Measurements from ENCODE around the gene RBM20.
"Not testable (repeated sequence)": the region's sequence is repeated elsewhere in the genome, so short reads cannot be mapped to it uniquely, and the experiment has no call there.

Gene RBM20

GRCh38 chr10:110865809-110866482, 221.8 kb downstream of the RBM20 start:
- DNase-seq (ENCODE audit: low read depth in 1 of 2, low spot score in 1 of 2): no peak

- DNase-seq (ENCODE audit: low read depth in 1 of 2, low spot score in 1 of 2): not testable (repeated sequence)
Measured at GRCh38 chr10:110867011-110867806, 223.1 kb downstream of the RBM20 start.

GRCh38 chr10:110867807-110868465, 223.8 kb downstream of the RBM20 start:
- no peak for DNase-seq (ENCODE audit: low read depth in 1 of 2, low spot score in 1 of 2)

DNA sequence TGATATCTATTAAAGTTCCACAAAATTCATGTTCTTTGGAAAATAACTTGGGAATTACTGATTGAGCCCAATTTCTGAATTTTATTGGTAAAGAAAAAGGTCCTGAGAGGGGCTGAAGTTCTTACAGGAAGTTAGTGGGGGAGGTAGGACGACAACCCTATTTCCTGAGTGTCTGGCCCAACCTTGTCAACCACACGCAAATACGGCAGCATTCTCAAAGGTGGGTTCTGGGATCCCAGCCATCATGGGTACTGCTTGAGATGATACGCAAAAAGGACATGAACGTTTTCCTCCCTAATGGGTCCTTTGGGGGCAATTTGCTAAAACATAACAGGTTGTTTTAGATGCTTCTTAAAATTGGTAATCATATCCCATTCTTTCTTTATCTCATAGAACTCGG, 224.8 kb downstream of the RBM20 start:
- no peak for DNase-seq (ENCODE audit: low read depth in 1 of 2, low spot score in 1 of 2)

DNA sequence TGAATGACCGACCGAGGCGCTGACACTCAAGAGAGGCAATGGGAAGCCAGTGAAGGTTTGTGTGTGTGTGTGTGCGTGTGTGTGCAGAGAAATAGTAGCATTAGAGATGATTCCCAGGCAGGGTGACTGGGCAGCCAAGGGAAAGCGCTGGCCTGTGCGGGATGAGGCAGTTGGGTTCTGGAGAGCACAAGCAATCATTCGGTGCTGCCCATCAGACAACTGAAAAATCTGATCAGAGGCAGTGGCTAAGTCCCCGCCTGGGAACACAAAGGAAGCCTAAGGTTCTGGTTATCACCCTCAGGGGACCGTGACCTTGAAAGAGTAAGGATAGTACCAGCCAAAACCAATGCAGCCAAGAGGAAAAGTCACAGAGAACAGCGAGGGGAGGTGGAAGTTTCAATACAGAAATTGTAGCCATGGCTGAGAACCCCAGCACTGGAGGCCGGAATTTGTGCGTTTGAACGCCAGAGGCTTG, 226.7 kb downstream of the RBM20 start:
- no peak for DNase-seq (ENCODE audit: low read depth in 1 of 2, low spot score in 1 of 2)

GRCh38 chr10:110871298-110872084, 227.4 kb downstream of the RBM20 start, which contains the start of gene PDCD4:
Gene PDCD4, plus strand, starts transcription at chr10:110871928. Its CDS starts 4,100 bp downstream, at chr10:110876028.
- peak; percentile 85 to 91 for DNase-seq (ENCODE audit: low read depth in 1 of 2, low spot score in 1 of 2)

- DNase-seq (ENCODE audit: low read depth in 1 of 2, low spot score in 1 of 2): peak; percentile 46 to 71
Measured at GRCh38 chr10:110872145-110872983, 228.2 kb downstream of the RBM20 start.

DNA sequence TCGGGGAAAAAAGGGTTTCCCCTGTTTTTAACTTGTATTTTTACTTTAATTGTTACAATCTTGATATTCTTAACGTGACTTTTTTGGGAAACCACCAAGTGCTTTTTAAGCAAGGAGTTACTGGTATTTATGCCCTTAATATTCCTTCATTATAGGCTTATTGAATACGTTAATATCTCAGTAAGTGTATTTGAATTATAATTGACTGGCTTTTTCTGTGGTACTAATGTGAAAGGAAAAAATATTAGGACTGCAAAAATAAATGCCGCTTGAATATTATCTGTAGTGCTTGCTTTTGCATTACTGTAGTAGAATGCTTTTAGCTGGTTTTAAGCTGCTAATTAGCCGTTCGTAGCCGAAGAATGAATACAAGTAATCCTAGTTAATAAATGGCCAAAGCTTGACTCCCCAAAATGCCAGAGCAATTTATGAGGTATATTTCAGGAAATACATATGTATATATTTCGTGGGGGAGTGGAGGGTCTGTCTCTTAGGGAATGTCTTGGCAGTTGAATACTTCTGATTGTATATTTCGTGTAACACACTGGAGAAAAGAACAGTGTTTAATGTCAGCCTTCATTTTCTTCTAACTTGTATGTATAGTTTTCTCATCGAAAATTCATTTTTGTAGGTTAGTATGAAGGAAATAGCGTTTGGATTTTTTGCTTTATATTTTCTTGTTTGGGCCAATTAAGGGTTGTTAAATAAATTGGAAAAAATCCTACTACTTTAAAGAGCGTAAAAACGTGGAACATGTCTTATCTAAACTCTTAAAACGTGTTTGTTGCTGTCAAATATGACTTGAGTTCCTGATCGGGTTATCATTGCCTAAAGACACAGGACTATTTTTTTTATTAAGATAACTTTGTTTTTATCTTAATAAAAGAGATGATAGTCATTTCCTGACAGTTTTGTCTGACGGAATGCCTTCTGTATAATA, 229.1 kb downstream of the RBM20 start:
- DNase-seq (ENCODE audit: low read depth in 1 of 2, low spot score in 1 of 2): no peak

DNA sequence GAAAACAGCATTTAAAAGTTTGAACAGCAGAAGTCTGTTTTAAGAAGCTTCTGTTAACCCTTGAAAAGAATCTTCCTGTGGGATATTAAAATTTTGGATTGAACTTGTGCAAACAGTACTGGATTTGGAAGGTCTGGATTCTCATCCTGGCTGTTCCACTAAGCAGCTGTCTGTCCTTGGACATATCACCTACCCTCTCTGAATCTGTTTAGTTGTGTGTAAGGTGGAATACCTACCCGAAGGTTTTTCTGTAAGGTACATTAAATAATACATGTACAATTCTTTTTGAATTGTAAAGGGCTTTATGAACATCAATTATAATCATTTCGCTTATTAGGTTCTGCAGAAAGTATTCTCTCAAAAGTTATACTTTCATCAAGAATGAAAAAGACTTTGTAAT, 229.8 kb downstream of the RBM20 start:
- no peak for DNase-seq (ENCODE audit: low read depth in 1 of 2, low spot score in 1 of 2)

- no peak for DNase-seq (ENCODE audit: low read depth in 1 of 2, low spot score in 1 of 2)
Measured at GRCh38 chr10:110876000-110876399, 231.9 kb downstream of the RBM20 start.

DNA sequence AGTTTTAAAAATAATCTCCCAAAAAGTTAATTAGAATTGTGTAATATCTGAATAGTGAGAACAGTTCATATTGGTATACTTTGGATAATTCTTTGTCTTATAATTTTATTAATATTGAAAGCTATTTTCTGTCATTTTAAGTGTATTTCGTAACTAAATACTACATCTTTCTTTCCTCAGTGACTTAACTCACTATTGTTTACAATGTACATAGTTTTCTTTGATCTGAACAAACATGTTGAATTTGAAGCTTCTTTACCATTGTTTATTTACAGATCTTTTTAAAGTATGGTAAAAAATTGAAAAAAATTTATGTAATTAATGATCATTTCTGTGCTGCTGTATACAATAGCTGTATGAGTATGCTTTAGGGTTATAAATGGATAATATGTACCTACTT, 232.7 kb downstream of the RBM20 start:
- no peak for DNase-seq (ENCODE audit: low read depth in 1 of 2, low spot score in 1 of 2)

- no peak for DNase-seq (ENCODE audit: low read depth in 1 of 2, low spot score in 1 of 2)
Measured at GRCh38 chr10:110880012-110880411, 235.9 kb downstream of the RBM20 start.

DNA sequence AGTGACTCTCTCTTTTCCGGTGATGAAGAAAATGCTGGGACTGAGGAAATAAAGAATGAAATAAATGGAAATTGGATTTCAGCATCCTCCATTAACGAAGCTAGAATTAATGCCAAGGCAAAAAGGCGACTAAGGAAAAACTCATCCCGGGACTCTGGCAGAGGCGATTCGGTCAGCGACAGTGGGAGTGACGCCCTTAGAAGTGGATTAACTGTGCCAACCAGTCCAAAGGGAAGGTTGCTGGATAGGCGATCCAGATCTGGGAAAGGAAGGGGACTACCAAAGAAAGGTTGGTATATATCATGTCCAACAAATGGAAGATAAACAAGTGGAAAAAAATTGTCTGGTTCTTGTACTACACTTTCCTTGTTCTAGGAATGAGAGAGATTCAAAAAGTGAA, 237.1 kb downstream of the RBM20 start:
- DNase-seq (ENCODE audit: low read depth in 1 of 2, low spot score in 1 of 2): no peak

- DNase-seq (ENCODE audit: low read depth in 1 of 2, low spot score in 1 of 2): no peak
Measured at GRCh38 chr10:110881905-110882304, 237.8 kb downstream of the RBM20 start.

DNA sequence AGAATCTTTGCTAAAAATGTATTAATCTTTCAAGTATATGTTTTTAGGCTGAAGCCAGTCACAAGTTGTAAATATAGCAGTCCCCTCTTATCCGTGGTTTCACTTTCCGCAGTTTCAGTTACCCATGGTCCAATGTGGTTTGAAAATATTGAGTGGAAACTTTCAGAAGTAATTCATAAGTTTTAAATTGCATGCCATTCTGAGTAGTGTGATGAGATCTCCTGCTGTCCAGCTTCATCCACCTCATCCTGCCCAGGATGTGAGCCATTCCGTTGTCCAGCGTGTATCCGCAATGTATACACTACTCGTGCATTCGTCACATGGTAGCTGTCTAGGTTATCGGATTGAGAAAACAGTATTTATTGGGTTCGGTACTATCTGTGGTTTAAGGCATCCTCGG, 239.8 kb downstream of the RBM20 start:
- DNase-seq (ENCODE audit: low read depth in 1 of 2, low spot score in 1 of 2): no peak

DNA sequence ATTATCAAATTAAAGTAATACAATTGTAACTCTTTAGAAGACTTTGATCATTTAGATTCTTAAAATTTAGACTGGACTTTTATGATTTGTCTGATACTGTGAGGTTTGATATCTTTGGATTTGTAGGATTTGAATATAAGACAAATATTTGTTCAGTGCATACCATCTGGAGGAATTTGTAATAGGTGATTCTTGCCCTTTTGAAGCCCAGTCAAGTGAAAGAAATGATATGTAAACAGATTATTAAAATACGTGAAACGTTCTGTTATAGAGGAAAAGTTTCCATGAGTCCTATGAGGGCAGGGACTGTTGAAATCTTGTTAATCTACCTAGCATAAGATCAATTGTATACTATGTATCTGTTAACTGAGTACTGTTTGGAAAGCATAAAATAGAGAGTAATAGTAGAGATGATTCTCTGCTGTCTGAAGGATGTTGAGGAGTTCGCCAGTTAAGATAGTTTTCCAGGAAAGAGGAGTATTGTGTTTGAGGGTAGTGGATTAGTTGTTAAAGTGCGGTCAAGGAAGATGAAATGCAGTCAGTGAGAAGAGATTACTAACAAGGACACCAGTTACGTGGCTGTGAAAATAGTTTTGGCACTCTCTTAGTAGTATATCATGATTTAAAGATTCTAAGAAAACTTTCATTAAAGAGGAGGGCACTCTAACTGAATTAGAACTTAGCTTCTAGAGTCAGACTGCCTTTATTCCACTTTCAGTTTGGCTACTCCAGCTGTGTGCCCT, 242.0 kb downstream of the RBM20 start:
- DNase-seq (ENCODE audit: low read depth in 1 of 2, low spot score in 1 of 2): no peak

- no peak for DNase-seq (ENCODE audit: low read depth in 1 of 2, low spot score in 1 of 2)
Measured at GRCh38 chr10:110887560-110887959, 243.4 kb downstream of the RBM20 start.

Data from activated T-helper 1 cell treated with anti-CD3 and anti-CD28 coated beads, Interleukin-2, amount 50 U/mL, for 16 hours (primary cell).